Endothelial cell of umbilical vein (primary cell): Measurements from ENCODE around the gene SLC4A5. TPM values are rescaled to one million over a fixed set of nuclear protein-coding genes. Genes with fewer than 3 reads are reported as not detected.

Experiments
- BruUV-seq: library from RNA; stranded (reverse); fragments of 400-500 nt; replicated peaks from 2 replicates; lab custom pipeline; 2021; lab: Mats Ljungman, UMichigan
- CTCF ChIA-PET: fragments of 300-600, 350-600 bp; sonication (Branson Sonifier 250); formaldehyde crosslinking; loops from one replicate; lab custom pipeline; 2021; ENCODE audit warnings: antibody characterized with exemption, inconsistent platforms; lab: Charles Lee
- POLR2A ChIA-PET: fragments of 300-600, 350-600 bp; sonication (Branson Sonifier 250); formaldehyde crosslinking; loops from one replicate; lab custom pipeline; 2021; ENCODE audit warnings: antibody characterized with exemption, inconsistent platforms; lab: Charles Lee
- DNase-seq: peaks from one replicate; pipeline ENCODE4 v3.0.0-alpha.2; 2011; ENCODE audit warnings: low read depth, low spot score
- FAIRE-seq: peaks from 2 replicates; lab custom pipeline; 2011; peaks lifted over from hg19 to GRCh38; lab: Jason Lieb, UNC
- H2AFZ ChIP-seq: 2 replicates; pipeline ENCODE4 v1.6.0; 2012; ENCODE audit warnings: low read depth, low read length, control low read depth, inconsistent platforms
- H3K27ac ChIP-seq: 2 replicates; pipeline ENCODE4 v1.5.1; 2011; ENCODE audit warnings: low read depth, mild to moderate bottlenecking, control low read depth, low read length, moderate library complexity; ENCODE audit not compliant: insufficient read depth
- H3K27me3 ChIP-seq, 2 experiments: 2 replicates each; pipeline versions ENCODE4 v1.6.0 to v1.6.1; 2011; ENCODE audit warnings: low read length in 2 of 2, mixed read lengths in 1 of 2; ENCODE audit not compliant: control insufficient read depth in 2 of 2, insufficient read depth in 2 of 2
- H3K36me3 ChIP-seq, 2 experiments: 2 replicates in 1 of 2; 3 replicates in 1 of 2; pipeline ENCODE4 v1.5.1; 2011; ENCODE audit warnings: low read length in 2 of 2, mild to moderate bottlenecking in 1 of 2, moderate library complexity in 1 of 2; ENCODE audit not compliant: control insufficient read depth in 2 of 2, insufficient read depth in 2 of 2; ENCODE audit errors: extremely low read depth in 1 of 2
- H3K4me1 ChIP-seq: 3 replicates; pipeline ENCODE4 v1.5.1; 2011; ENCODE audit warnings: mild to moderate bottlenecking, low read length; ENCODE audit not compliant: control insufficient read depth, insufficient read depth; ENCODE audit errors: extremely low read depth
- H3K4me2 ChIP-seq: 2 replicates; pipeline ENCODE4 v1.6.1; 2011; ENCODE audit warnings: low read length, control low read depth, mixed read lengths; ENCODE audit not compliant: insufficient read depth
- H3K4me3 ChIP-seq, 3 experiments: fragments of 200-600 bp in 1 of 3; sonication (generic), shearing (Covaris generic) in 1 of 3; replicated peaks in 1 of 3; 2 replicates each; pipeline ENCODE4 v1.5.1; 2011 to 2016; ENCODE audit warnings: control low read depth in 3 of 3, low read length in 3 of 3, mild to moderate bottlenecking in 2 of 3, inconsistent platforms in 1 of 3, low read depth in 1 of 3, moderate library complexity in 1 of 3; ENCODE audit not compliant: insufficient read depth in 1 of 3
- H3K79me2 ChIP-seq: 2 replicates; pipeline ENCODE4 v1.6.0; 2012; ENCODE audit warnings: low read length, inconsistent platforms; ENCODE audit not compliant: control insufficient read depth, insufficient read depth
- H3K9ac ChIP-seq: replicated peaks from 2 replicates; pipeline ENCODE3; 2011; ENCODE audit warnings: low read length, control low read depth; ENCODE audit not compliant: insufficient read depth; ENCODE audit errors: extremely low read depth
- H3K9me1 ChIP-seq: replicated peaks from 3 replicates; pipeline ENCODE4 v1.6.0; 2011; ENCODE audit warnings: mild to moderate bottlenecking, low read length; ENCODE audit not compliant: control insufficient read depth, insufficient read depth; ENCODE audit errors: extremely low read depth
- H3K9me3 ChIP-seq: replicated peaks from 2 replicates; pipeline ENCODE4 v1.5.1; 2012; ENCODE audit warnings: low read length, inconsistent platforms; ENCODE audit not compliant: control insufficient read depth, insufficient read depth
- H4K20me1 ChIP-seq: replicated peaks from 2 replicates; pipeline ENCODE3; 2011; ENCODE audit warnings: mild to moderate bottlenecking, low read length; ENCODE audit not compliant: control insufficient read depth, insufficient read depth; ENCODE audit errors: extremely low read depth
- CTCF ChIP-seq, 2 donors: IDR thresholded peaks; 1 replicate in 1 of 2; 2 replicates in 1 of 2; pipeline ENCODE4 v1.5.1; 2011; ENCODE audit warnings: low read length in 2 of 2, mild to moderate bottlenecking in 2 of 2, moderate library complexity in 2 of 2, control low read depth in 1 of 2, inconsistent platforms in 1 of 2, low read depth in 1 of 2; ENCODE audit not compliant: insufficient read depth in 1 of 2; ENCODE audit errors: extremely low read depth in 1 of 2
- EZH2 ChIP-seq: IDR thresholded peaks from 2 replicates; pipeline ENCODE4 v1.6.1; 2012; ENCODE audit warnings: borderline replicate concordance, low read depth, mild to moderate bottlenecking, moderate library complexity, low read length, inconsistent platforms; ENCODE audit not compliant: severe bottlenecking
- FOS ChIP-seq: IDR thresholded peaks from 2 replicates; pipeline ENCODE4 v1.6.1; 2011; ENCODE audit warnings: mild to moderate bottlenecking, low read length, moderate library complexity, borderline replicate concordance; ENCODE audit not compliant: insufficient read depth
- GATA2 ChIP-seq: IDR thresholded peaks from 2 replicates; pipeline ENCODE4 v1.7.0; 2011; ENCODE audit warnings: low read depth, mild to moderate bottlenecking, moderate library complexity, mixed read lengths, low read length; ENCODE audit not compliant: insufficient read length, insufficient read depth
- JUN ChIP-seq: IDR thresholded peaks from 2 replicates; pipeline ENCODE4 v1.6.1; 2011; ENCODE audit warnings: borderline replicate concordance, low read depth; ENCODE audit not compliant: insufficient read length, insufficient read depth
- MAX ChIP-seq: IDR thresholded peaks from 2 replicates; pipeline ENCODE4 v1.6.1; 2011; ENCODE audit not compliant: insufficient read depth, insufficient read length
- MYC ChIP-seq: IDR thresholded peaks from one replicate; pipeline ENCODE4 v1.6.1; 2011; ENCODE audit warnings: mild to moderate bottlenecking, low read depth, low read length
- POLR2A ChIP-seq: IDR thresholded peaks from 2 replicates; pipeline ENCODE4 v1.6.1; 2012; ENCODE audit warnings: low read depth, mild to moderate bottlenecking, control low read depth, low read length
- POLR2AphosphoS5 ChIP-seq: IDR thresholded peaks from 2 replicates; pipeline ENCODE4 v1.6.1; 2012; ENCODE audit warnings: low read depth, mild to moderate bottlenecking, control low read depth, low read length, moderate library complexity; ENCODE audit not compliant: insufficient read depth
- dilution Hi-C: fragments of 300-500 bp; cut with MboI; formaldehyde crosslinking; loops from one replicate; pipeline ENCODE4 v1.15.0; 2019; ENCODE audit warnings: low sequenced_read_pairs; ENCODE audit not compliant: extremely low pct_ligation_motif_present
- intact Hi-C: fragments of 100-400 bp; cut with micrococcal nuclease; formaldehyde crosslinking; loops from one replicate; pipeline ENCODE4 v1.10.0; 2022
- polyA plus RNA-seq, 4 experiments: library from polyadenylated mRNA; depleted of rRNA in 3 of 4; stranded (reverse) in 3 of 4; unstranded in 1 of 4; fragments of >200 nt; gene quantifications; 2 replicates each; pipeline versions ENCODE4 v1.2.1 to v1.2.3, GENCODE V29; 2011 to 2012; ENCODE audit warnings: missing spikeins in 1 of 4
- total RNA-seq: library from RNA; stranded (reverse); gene quantifications from 2 replicates; pipeline ENCODE4 v1.2.3, GENCODE V29; 2021

Gene SLC4A5
- total and polyA plus RNA-seq, 2 donors (not counting 3 experiments of a cell fraction or from before 2014, with no cell fraction given): 0.12 to 0.97 TPM

GRCh38 chr2:74204436-74204835 is 138.8 kb downstream of the SLC4A5 start:
- CTCF ChIA-PET: interaction anchor here (1.3 kb wide), 1 partner anchor 467 kb away, joined by 3 read pairs; the partner anchor contains the start of gene TPRKB
- dilution Hi-C loops: no loop called here
- peaks cover 83% of the 10 kb centered on the region for H3K79me2 ChIP-seq

GRCh38 chr2:74201596-74201995 is 141.6 kb downstream of the SLC4A5 start:
- POLR2A ChIA-PET: no interaction called here
- CTCF ChIA-PET: interaction anchor here (1.5 to 5.1 kb wide), 2 partner anchors 10 to 23 kb away, joined by 5 to 20 read pairs; partner anchors contain the start of gene MOB1A

More at GRCh38 chr2:74204436-74204835, 138.8 kb downstream of the SLC4A5 start:
- H3K4me1 ChIP-seq: peaks cover 29% of the 10 kb centered on the region
- no peaks in the 10 kb centered on the region for H3K9me3 ChIP-seq
- H2AFZ ChIP-seq: no peak overlapping the region
- no peaks in the 10 kb centered on the region for H3K27me3 ChIP-seq
- peaks cover 2 to 9% of the 10 kb centered on the region in 2 experiments for H3K36me3 ChIP-seq
- POLR2A ChIA-PET: interaction anchor here (0.8 kb wide), 1 partner anchor 50 kb away, joined by 3 read pairs; no protein-coding TSS in a partner anchor
- H3K4me3 ChIP-seq: no peak overlapping the region
- BruUV-seq: no TSS peak
- FAIRE-seq (no peak), DNase-seq (no peak)
- no peak overlapping the region for H3K4me2 ChIP-seq
- H4K20me1 ChIP-seq: no peaks in the 10 kb centered on the region
- no peak overlapping the region for H3K9ac ChIP-seq
- no peaks in the 10 kb centered on the region for H3K9me1 ChIP-seq
- intact Hi-C loops: no loop called here
- TF ChIP-seq GATA2: no peak
- H3K27ac ChIP-seq: no peak overlapping the region

More at GRCh38 chr2:74201596-74201995, 141.6 kb downstream of the SLC4A5 start:
- no peaks in the 10 kb centered on the region for H4K20me1 ChIP-seq
- H3K4me2 ChIP-seq: no peak overlapping the region
- dilution Hi-C loops (no loop called here), intact Hi-C loops (no loop called here)
- TF ChIP-seq JUN (no peak), CTCF (IDR thresholded peaks at IDR 0.05; ENCODE audit: extremely low read depth in 1 of 2, insufficient read depth in 1 of 2, low read depth in 1 of 2, low read length in 2 of 2) (no peak), EZH2 (no peak), MYC (no peak), MAX (no peak), FOS (no peak), POLR2AphosphoS5 (no peak), POLR2A (no peak), GATA2 (no peak)
- H3K9ac ChIP-seq: no peak overlapping the region
- FAIRE-seq (no peak), DNase-seq (no peak)
- H2AFZ ChIP-seq: no peak overlapping the region
- no peaks in the 10 kb centered on the region for H3K36me3 ChIP-seq
- no peak overlapping the region for H3K27ac ChIP-seq
- peaks cover 30% of the 10 kb centered on the region for H3K4me1 ChIP-seq
- H3K4me3 ChIP-seq: no peak overlapping the region
- no peaks in the 10 kb centered on the region for H3K9me1 ChIP-seq
- BruUV-seq: no TSS peak
- H3K9me3 ChIP-seq: no peaks in the 10 kb centered on the region
- H3K79me2 ChIP-seq: peaks cover 68% of the 10 kb centered on the region
- H3K27me3 ChIP-seq: no peaks in the 10 kb centered on the region
